ENCODE measurements around the gene FOXD2.

FOXD2 gene

GRCh38 chr1:47469910-47470309 is 32.1 kb downstream of the FOXD2 start:
- no peak for TF ChIP-seq CTCF (IDR thresholded peaks at IDR 0.05; ENCODE audit: low read depth, low read length)
- no peak for DNase-seq (ENCODE audit: extremely low read depth, low read depth)

GRCh38 chr1:47471163-47471562 is 33.3 kb downstream of the FOXD2 start:
- TF ChIP-seq CTCF (IDR thresholded peaks at IDR 0.05; ENCODE audit: low read depth, low read length): no peak
- peak; percentile 35 for DNase-seq (ENCODE audit: extremely low read depth, low read depth)

GRCh38 chr1:47474278-47475193 is 36.7 kb downstream of the FOXD2 start:
- TF ChIP-seq CTCF (IDR thresholded peaks at IDR 0.05; ENCODE audit: low read depth, low read length): no peak
- DNase-seq (ENCODE audit: extremely low read depth, low read depth): no peak

GRCh38 chr1:47477595-47478080 is 39.8 kb downstream of the FOXD2 start:
- no peak for DNase-seq (ENCODE audit: extremely low read depth, low read depth)
- TF ChIP-seq CTCF (IDR thresholded peaks at IDR 0.05; ENCODE audit: low read depth, low read length): no peak

GRCh38 chr1:47478090-47478489 is 40.2 kb downstream of the FOXD2 start:
- DNase-seq (ENCODE audit: extremely low read depth, low read depth): no peak
- TF ChIP-seq CTCF (IDR thresholded peaks at IDR 0.05; ENCODE audit: low read depth, low read length): no peak

GRCh38 chr1:47479664-47480063 is 41.8 kb downstream of the FOXD2 start:
- TF ChIP-seq CTCF (IDR thresholded peaks at IDR 0.05; ENCODE audit: low read depth, low read length): no peak
- DNase-seq (ENCODE audit: extremely low read depth, low read depth): no peak

GRCh38 chr1:47481936-47482335 is 44.1 kb downstream of the FOXD2 start:
- TF ChIP-seq CTCF (IDR thresholded peaks at IDR 0.05; ENCODE audit: low read depth, low read length): no peak
- DNase-seq (ENCODE audit: extremely low read depth, low read depth): no peak
